Neural cell (in vitro differentiated cells): ENCODE results near the gene CRAT.

Experiments
- CTCF ChIP-seq: fragments of 450-650 bp; IDR thresholded peaks from 2 replicates; pipeline ENCODE4 v1.5.1; 2014; ENCODE audit warnings: antibody characterized with exemption, mild to moderate bottlenecking, moderate library complexity; ENCODE audit not compliant: poor library complexity, severe bottlenecking
- POLR2AphosphoS5 ChIP-seq: IDR thresholded peaks from 2 replicates; pipeline ENCODE4 v1.6.1; 2012
- TAF1 ChIP-seq: IDR thresholded peaks from 2 replicates; pipeline ENCODE4 v1.6.1; 2012; ENCODE audit warnings: low read depth

DNA sequence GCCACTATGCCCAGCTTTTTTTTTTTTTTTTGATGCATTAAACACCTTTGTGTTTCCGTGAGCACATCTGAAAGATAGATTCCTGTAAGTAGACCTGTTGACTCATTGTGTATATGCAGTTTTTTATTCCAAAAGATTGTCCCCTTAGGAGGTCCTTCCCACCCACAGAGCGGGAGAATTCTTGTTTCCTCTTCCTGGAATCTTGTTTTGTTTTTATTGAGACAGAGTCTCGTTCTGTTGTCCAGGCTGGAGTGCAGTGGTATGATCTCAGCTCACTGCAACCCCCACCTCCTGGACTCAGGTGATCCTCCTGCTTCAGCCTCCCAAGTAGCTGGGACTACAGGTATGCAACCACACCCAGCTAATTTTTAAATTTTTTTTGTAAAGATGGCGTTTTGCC, 8.2 kb upstream of the CRAT start:
- TF ChIP-seq POLR2AphosphoS5: no peak
- TF ChIP-seq CTCF: no peak
- no peak for TF ChIP-seq TAF1
